ENCODE results near the gene MFSD6L.
"Not testable (repeated sequence)": the region's sequence is repeated elsewhere in the genome, so short reads cannot be mapped to it uniquely, and the experiment has no call there.

The MFSD6L gene

GRCh38 chr17:8825802-8826201 lies 26.6 kb upstream of the MFSD6L start:
- DNase-seq = no peak

GRCh38 chr17:8823279-8823678 lies 24.1 kb upstream of the MFSD6L start:
- no peak for DNase-seq

- DNase-seq = no peak
These were observed 23.4 kb upstream of the MFSD6L start for GRCh38 chr17:8822401-8823035.

GRCh38 chr17:8821446-8822105 lies 22.4 kb upstream of the MFSD6L start:
- DNase-seq = no peak

GRCh38 chr17:8820311-8821010 lies 21.3 kb upstream of the MFSD6L start:
- DNase-seq = no peak

GRCh38 chr17:8818654-8819330 lies 19.6 kb upstream of the MFSD6L start:
- no peak for DNase-seq

- no peak for DNase-seq
These were observed 18.9 kb upstream of the MFSD6L start for GRCh38 chr17:8818047-8818446.

- no peak for DNase-seq
These were observed 7.9 kb upstream of the MFSD6L start for GRCh38 chr17:8806926-8807550.

GRCh38 chr17:8806253-8806925 lies 7.2 kb upstream of the MFSD6L start:
- DNase-seq = no peak

- not testable (repeated sequence) for DNase-seq
These were observed 6.2 kb upstream of the MFSD6L start for GRCh38 chr17:8805396-8805795.

GRCh38 chr17:8803531-8804420 lies 4.6 kb upstream of the MFSD6L start:
- no peak for DNase-seq

- DNase-seq = no peak
These were observed 2.1 kb upstream of the MFSD6L start for GRCh38 chr17:8801135-8801840.

GRCh38 chr17:8800656-8801055 lies 1.5 kb upstream of the MFSD6L start:
- no peak for DNase-seq

- no peak for DNase-seq
These were observed 526 bp upstream of the MFSD6L start for GRCh38 chr17:8799570-8800212.

- DNase-seq = no peak
These were observed 854 bp downstream of the MFSD6L start for GRCh38 chr17:8798176-8798845.

GRCh38 chr17:8797621-8798175 lies 1.5 kb downstream of the MFSD6L start:
- DNase-seq = no peak

GRCh38 chr17:8794636-8795035 lies 4.5 kb downstream of the MFSD6L start:
- no peak for DNase-seq

GRCh38 chr17:8793649-8794048 lies 5.5 kb downstream of the MFSD6L start:
- no peak for DNase-seq

GRCh38 chr17:8792646-8793045 lies 6.5 kb downstream of the MFSD6L start:
- no peak for DNase-seq

All from Kasumi-1 (cell line).